GM12878 (cell line): ENCODE results near the gene PRRT1.
"Not testable (repeated sequence)": the region's sequence is repeated elsewhere in the genome, so short reads cannot be mapped to it uniquely, and the experiment has no call there.

Source experiments
- ATF2 ChIP-seq: IDR thresholded peaks from 2 replicates; pipeline ENCODE4 v1.6.1; 2012; ENCODE audit warnings: low read length, inconsistent platforms
- CHD2 ChIP-seq: IDR thresholded peaks from 2 replicates; pipeline ENCODE4 v1.6.1; 2011; ENCODE audit warnings: low read depth, low read length, improper control_type of control experiment, borderline replicate concordance
- DPF2 ChIP-seq: fragments of 450-650 bp; IDR thresholded peaks from 2 replicates; pipeline ENCODE4 v1.6.1; 2017; ENCODE audit warnings: mild to moderate bottlenecking
- ESRRA ChIP-seq: IDR thresholded peaks from 2 replicates; pipeline ENCODE4 v1.6.1; 2012; ENCODE audit warnings: mild to moderate bottlenecking, low read length, improper control_type of control experiment
- KAT2A ChIP-seq: conservative IDR thresholded peaks from 2 replicates; pipeline ENCODE4 v1.6.1; 2011; ENCODE audit warnings: low read depth, low read length; ENCODE audit not compliant: control insufficient read depth
- RCOR1 ChIP-seq: conservative IDR thresholded peaks from 2 replicates; pipeline ENCODE4 v1.6.1; 2012; ENCODE audit warnings: low read depth, low read length, improper control_type of control experiment
- RFX5 ChIP-seq: IDR thresholded peaks from 2 replicates; pipeline ENCODE4 v1.6.1; 2011; ENCODE audit warnings: low read depth, low read length, improper control_type of control experiment
- ZNF274 ChIP-seq: IDR thresholded peaks from one replicate; pipeline ENCODE4 v1.8.0; 2011; ENCODE audit not compliant: insufficient read length, insufficient read depth
- TF ChIP-seq, protein P1 (sequence below), 3 experiments: IDR thresholded peaks in 2 of 3; conservative IDR thresholded peaks in 1 of 3; 2 replicates each; pipeline ENCODE4 v1.5.1; 2011; ENCODE audit warnings: low read depth in 3 of 3, low read length in 3 of 3, mild to moderate bottlenecking in 3 of 3, control low read depth in 2 of 3, moderate library complexity in 2 of 3, inconsistent platforms in 1 of 3, mixed read lengths in 1 of 3; ENCODE audit not compliant: control insufficient read depth in 2 of 3, insufficient read depth in 1 of 3; ENCODE audit errors: extremely low read depth in 1 of 3
- TF ChIP-seq, protein P2 (sequence below): fragments of 450-650 bp; IDR thresholded peaks from 2 replicates; pipeline ENCODE4 v1.6.1; 2014; ENCODE audit warnings: mild to moderate bottlenecking

DNA sequence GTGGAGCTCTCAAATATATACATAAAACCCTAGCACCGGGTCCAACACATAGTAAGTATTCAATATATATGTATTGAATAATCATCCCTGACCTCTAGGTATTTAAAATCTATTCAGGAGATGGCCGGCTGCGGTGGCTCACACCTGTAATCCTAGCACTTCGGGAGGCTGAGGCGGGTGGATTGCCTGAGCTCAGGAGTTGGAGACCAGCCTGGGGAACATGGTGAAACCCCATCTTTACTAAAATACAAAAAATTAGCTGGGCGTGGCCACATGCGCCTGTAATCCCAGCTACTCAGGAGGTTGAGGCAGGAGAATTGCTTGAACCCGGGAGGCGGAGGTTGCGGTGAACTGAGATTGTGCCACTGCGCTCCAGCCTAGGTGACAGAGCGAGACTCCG is 41.4 kb upstream of the PRRT1 start:
- TF ChIP-seq ATF2, RFX5, ZNF274, DPF2, KAT2A, RCOR1, ESRRA, CHD2: not testable (repeated sequence)
- TF ChIP-seq, protein P1, sequence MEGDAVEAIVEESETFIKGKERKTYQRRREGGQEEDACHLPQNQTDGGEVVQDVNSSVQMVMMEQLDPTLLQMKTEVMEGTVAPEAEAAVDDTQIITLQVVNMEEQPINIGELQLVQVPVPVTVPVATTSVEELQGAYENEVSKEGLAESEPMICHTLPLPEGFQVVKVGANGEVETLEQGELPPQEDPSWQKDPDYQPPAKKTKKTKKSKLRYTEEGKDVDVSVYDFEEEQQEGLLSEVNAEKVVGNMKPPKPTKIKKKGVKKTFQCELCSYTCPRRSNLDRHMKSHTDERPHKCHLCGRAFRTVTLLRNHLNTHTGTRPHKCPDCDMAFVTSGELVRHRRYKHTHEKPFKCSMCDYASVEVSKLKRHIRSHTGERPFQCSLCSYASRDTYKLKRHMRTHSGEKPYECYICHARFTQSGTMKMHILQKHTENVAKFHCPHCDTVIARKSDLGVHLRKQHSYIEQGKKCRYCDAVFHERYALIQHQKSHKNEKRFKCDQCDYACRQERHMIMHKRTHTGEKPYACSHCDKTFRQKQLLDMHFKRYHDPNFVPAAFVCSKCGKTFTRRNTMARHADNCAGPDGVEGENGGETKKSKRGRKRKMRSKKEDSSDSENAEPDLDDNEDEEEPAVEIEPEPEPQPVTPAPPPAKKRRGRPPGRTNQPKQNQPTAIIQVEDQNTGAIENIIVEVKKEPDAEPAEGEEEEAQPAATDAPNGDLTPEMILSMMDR (IDR thresholded peaks at IDR 0.05 in 2 of 3, conservative IDR thresholded peaks at IDR 0.05 in 1 of 3; ENCODE audit: control insufficient read depth in 2 of 3, extremely low read depth in 1 of 3, insufficient read depth in 1 of 3, low read depth in 3 of 3, low read length in 3 of 3) = not testable (repeated sequence)
- TF ChIP-seq, protein P2, sequence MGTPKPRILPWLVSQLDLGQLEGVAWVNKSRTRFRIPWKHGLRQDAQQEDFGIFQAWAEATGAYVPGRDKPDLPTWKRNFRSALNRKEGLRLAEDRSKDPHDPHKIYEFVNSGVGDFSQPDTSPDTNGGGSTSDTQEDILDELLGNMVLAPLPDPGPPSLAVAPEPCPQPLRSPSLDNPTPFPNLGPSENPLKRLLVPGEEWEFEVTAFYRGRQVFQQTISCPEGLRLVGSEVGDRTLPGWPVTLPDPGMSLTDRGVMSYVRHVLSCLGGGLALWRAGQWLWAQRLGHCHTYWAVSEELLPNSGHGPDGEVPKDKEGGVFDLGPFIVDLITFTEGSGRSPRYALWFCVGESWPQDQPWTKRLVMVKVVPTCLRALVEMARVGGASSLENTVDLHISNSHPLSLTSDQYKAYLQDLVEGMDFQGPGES = not testable (repeated sequence)
